Measurements from ENCODE around the gene CD34. TPM values are rescaled to one million over a fixed set of nuclear protein-coding genes. Genes with fewer than 3 reads are reported as not detected.

Gene CD34
- total RNA-seq, 1 experiment from 2014 or later = 0.35 TPM

GRCh38 chr1:207844371-207844770, 66.6 kb downstream of the CD34 start:
- Histone ChIP-seq H3K9ac (ENCODE audit: extremely low read depth, insufficient read length, low read length) (no peak overlapping the region), H3K4me1 (ENCODE audit: insufficient read depth, low read length) (no peaks in the 10 kb centered on the region), H3K27me3 (ENCODE audit: insufficient read depth, low read length) (no peaks in the 10 kb centered on the region), H4K5ac (ENCODE audit: insufficient read length, low read depth, low read length) (no peak overlapping the region), H3K56ac (ENCODE audit: insufficient read length, low read depth, low read length) (no peak overlapping the region), H2BK12ac (ENCODE audit: insufficient read length, low read depth, low read length) (no peak overlapping the region), H2BK5ac (ENCODE audit: insufficient read length, low read length) (no peak overlapping the region), H3K27ac (ENCODE audit: insufficient read length, low read depth, low read length) (no peak overlapping the region), H3K18ac (ENCODE audit: insufficient read length, low read depth, low read length) (no peak overlapping the region), H3K23ac (ENCODE audit: insufficient read length, low read depth, low read length) (no peak overlapping the region), H2BK15ac (ENCODE audit: low read depth, low read length) (no peak overlapping the region), H4K20me1 (ENCODE audit: control insufficient read depth, insufficient read depth, insufficient read length) (no peaks in the 10 kb centered on the region), H3K14ac (ENCODE audit: insufficient read depth, low read length) (no peak overlapping the region), H3K79me1 (ENCODE audit: insufficient read depth, low read depth, low read length, poor library complexity, severe bottlenecking) (no peaks in the 10 kb centered on the region), H3K23me2 (ENCODE audit: insufficient read length, low read depth, low read length, poor library complexity, severe bottlenecking) (no peaks in the 10 kb centered on the region), H3K4ac (ENCODE audit: low read depth, low read length) (no peak overlapping the region), H4K91ac (ENCODE audit: insufficient read length, low read depth, low read length) (no peak overlapping the region), H3K9me3 (ENCODE audit: control insufficient read depth, low read depth, low read length) (no peaks in the 10 kb centered on the region), H3K79me2 (ENCODE audit: insufficient read depth, low read length) (no peaks in the 10 kb centered on the region), H2AK5ac (ENCODE audit: insufficient read length, low read length) (no peak overlapping the region), H2AFZ (ENCODE audit: low read length) (no peak overlapping the region), H2BK120ac (ENCODE audit: low read depth, low read length, poor library complexity, severe bottlenecking) (no peak overlapping the region), H4K8ac (replicated peaks; ENCODE audit: insufficient read length, low read depth, low read length) (no peak overlapping the region), H3T11ph (ENCODE audit: low read length) (no peak overlapping the region), H3K4me2 (ENCODE audit: insufficient read depth, insufficient read length, low read length) (no peak overlapping the region), H2BK20ac (ENCODE audit: low read depth, low read length, poor library complexity, severe bottlenecking) (no peak overlapping the region)
- Mint-ChIP-seq H3K9me3 (no peaks in the 10 kb centered on the region), H3K36me3 (ENCODE audit: insufficient read depth in 1 of 3, low read depth in 3 of 3) (no peaks in the 10 kb centered on the region), H3K27ac (no peak overlapping the region), H3K4me3 (no peak overlapping the region), H3K4me1 (peaks cover 5 to 8% of the 10 kb centered on the region in 2 experiments; a peak in 3 of 4 replicates), H3K27me3 (ENCODE audit: low read depth) (no peaks in the 10 kb centered on the region)
- no CpG with 5 or more reads among the region's 2 CpGs for whole genome bisulfite sequencing (ENCODE audit: extremely low coverage, insufficient read length, low lambda C conversion rate)
- DNase-seq = no peak
- no peak for TF ChIP-seq CTCF (conservative IDR thresholded peaks at IDR 0.05)

Measured in H9 (cell line).